HG02943 (cell line): Measurements from ENCODE around the gene EPC1.

Experiments used
- ATAC-seq: cut with Tn5 transposase; IDR thresholded peaks from one replicate; pipeline ENCODE4 v1.9.1; 2021; ENCODE audit warnings: mild to moderate bottlenecking, low read depth, moderate library complexity; ENCODE audit not compliant: unreplicated experiment

The EPC1 gene

GRCh38 chr10:32338262-32338661 lies 8.7 kb downstream of the EPC1 start:
- ATAC-seq: no peak

- ATAC-seq: no peak
Measured at GRCh38 chr10:32337350-32337749, 9.6 kb downstream of the EPC1 start.

GRCh38 chr10:32333849-32334248 lies 13.1 kb downstream of the EPC1 start:
- ATAC-seq: no peak

- peak; percentile 97 for ATAC-seq
Measured at GRCh38 chr10:32332299-32332750, 14.6 kb downstream of the EPC1 start.

- ATAC-seq: no peak
Measured at GRCh38 chr10:32331606-32332005, 15.4 kb downstream of the EPC1 start.

- no peak for ATAC-seq
Measured at GRCh38 chr10:32330214-32330613, 16.7 kb downstream of the EPC1 start.

GRCh38 chr10:32329061-32329460 lies 17.9 kb downstream of the EPC1 start:
- ATAC-seq: no peak

GRCh38 chr10:32328499-32328898 lies 18.5 kb downstream of the EPC1 start:
- ATAC-seq: no peak

GRCh38 chr10:32327364-32327691 lies 19.6 kb downstream of the EPC1 start:
- no peak for ATAC-seq

- no peak for ATAC-seq
Measured at GRCh38 chr10:32326680-32327363, 20.1 kb downstream of the EPC1 start.

- ATAC-seq: no peak
Measured at GRCh38 chr10:32326119-32326518, 20.8 kb downstream of the EPC1 start.

GRCh38 chr10:32323051-32323450 lies 23.9 kb downstream of the EPC1 start:
- no peak for ATAC-seq

GRCh38 chr10:32321016-32321631 lies 25.8 kb downstream of the EPC1 start:
- ATAC-seq: no peak

- ATAC-seq: peak; percentile 23
Measured at GRCh38 chr10:32318476-32318896, 28.5 kb downstream of the EPC1 start.

GRCh38 chr10:32317795-32318357 lies 29.1 kb downstream of the EPC1 start:
- ATAC-seq: peak; percentile 96

GRCh38 chr10:32315424-32315823 lies 31.5 kb downstream of the EPC1 start:
- ATAC-seq: no peak

- no peak for ATAC-seq
Measured at GRCh38 chr10:32314588-32314987, 32.4 kb downstream of the EPC1 start.

- ATAC-seq: no peak
Measured at GRCh38 chr10:32308027-32308603, 38.8 kb downstream of the EPC1 start.

GRCh38 chr10:32307609-32308008 lies 39.3 kb downstream of the EPC1 start:
- ATAC-seq: no peak

- no peak for ATAC-seq
Measured at GRCh38 chr10:32299354-32299980, 47.5 kb downstream of the EPC1 start.
